ENCODE results near the gene DPEP2NB.
"Not testable (repeated sequence)": the region's sequence is repeated elsewhere in the genome, so short reads cannot be mapped to it uniquely, and the experiment has no call there.

Gene DPEP2NB

GRCh38 chr16:68030108-68030507 is 14.4 kb upstream of the DPEP2NB start:
- not testable (repeated sequence) for H3K27ac Mint-ChIP-seq, H3K27me3 Mint-ChIP-seq, H3K9me3 Mint-ChIP-seq, H3K4me3 Mint-ChIP-seq
- peaks cover 35% of the 10 kb centered on the region for H3K36me3 Mint-ChIP-seq (ENCODE audit: low read depth)
- peaks cover 14% of the 10 kb centered on the region for H3K4me1 Mint-ChIP-seq (ENCODE audit: low read depth)

GRCh38 chr16:68028996-68029395 is 13.3 kb upstream of the DPEP2NB start:
- no peak overlapping the region for H3K4me3 Mint-ChIP-seq
- H3K9me3 Mint-ChIP-seq = no peaks in the 10 kb centered on the region
- H3K27ac Mint-ChIP-seq = no peak overlapping the region
- peaks cover 22% of the 10 kb centered on the region for H3K4me1 Mint-ChIP-seq (ENCODE audit: low read depth)
- no peaks in the 10 kb centered on the region for H3K27me3 Mint-ChIP-seq
- peaks cover 36% of the 10 kb centered on the region for H3K36me3 Mint-ChIP-seq (ENCODE audit: low read depth)

GRCh38 chr16:68022728-68023537 is 7.2 kb upstream of the DPEP2NB start, which contains the start of the genes DDX28 and DUS2:
Gene DDX28, minus strand, starts transcription at chr16:68023232. Its CDS starts 30 bp downstream, at chr16:68023202.
Gene DUS2, plus strand, starts transcription at chr16:68023284. Its CDS starts 14,740 bp downstream, at chr16:68038024.
- Mint-ChIP-seq H3K36me3 (ENCODE audit: low read depth) (peaks cover 46% of the 10 kb centered on the region), H3K27me3 (peaks cover 3% of the 10 kb centered on the region), H3K9me3 (no peaks in the 10 kb centered on the region), H3K4me3 (peak within 1 kb of the TSS; percentile 99), H3K4me1 (ENCODE audit: low read depth) (peaks cover 40% of the 10 kb centered on the region), H3K27ac (peak within 1 kb of the TSS; percentile 100)

GRCh38 chr16:68022278-68022727 is 6.6 kb upstream of the DPEP2NB start:
- H3K27ac Mint-ChIP-seq = peak overlapping the region; percentile 100
- peaks cover 40% of the 10 kb centered on the region for H3K4me1 Mint-ChIP-seq (ENCODE audit: low read depth)
- peak overlapping the region; percentile 99 for H3K4me3 Mint-ChIP-seq
- H3K9me3 Mint-ChIP-seq = no peaks in the 10 kb centered on the region
- peaks cover 40% of the 10 kb centered on the region for H3K36me3 Mint-ChIP-seq (ENCODE audit: low read depth)
- H3K27me3 Mint-ChIP-seq = peaks cover 3% of the 10 kb centered on the region

- peaks cover 35% of the 10 kb centered on the region for H3K36me3 Mint-ChIP-seq (ENCODE audit: low read depth)
- peaks cover 3% of the 10 kb centered on the region for H3K27me3 Mint-ChIP-seq
- H3K4me3 Mint-ChIP-seq = peak overlapping the region; percentile 99
- H3K9me3 Mint-ChIP-seq = no peaks in the 10 kb centered on the region
- H3K4me1 Mint-ChIP-seq (ENCODE audit: low read depth) = peaks cover 40% of the 10 kb centered on the region
- H3K27ac Mint-ChIP-seq = peak overlapping the region; percentile 100
Observed at GRCh38 chr16:68021490-68021889, 5.8 kb upstream of the DPEP2NB start.

- Mint-ChIP-seq H3K36me3 (ENCODE audit: low read depth) (peaks cover 21% of the 10 kb centered on the region), H3K4me3 (no peak overlapping the region), H3K27me3 (peaks cover 3% of the 10 kb centered on the region), H3K4me1 (ENCODE audit: low read depth) (peaks cover 27% of the 10 kb centered on the region), H3K27ac (no peak overlapping the region), H3K9me3 (no peaks in the 10 kb centered on the region)
Observed at GRCh38 chr16:68019167-68019680, 3.5 kb upstream of the DPEP2NB start.

- Mint-ChIP-seq H3K4me3 (no peak overlapping the region), H3K9me3 (no peaks in the 10 kb centered on the region), H3K36me3 (ENCODE audit: low read depth) (no peaks in the 10 kb centered on the region), H3K27ac (no peak overlapping the region), H3K27me3 (no peaks in the 10 kb centered on the region), H3K4me1 (ENCODE audit: low read depth) (peaks cover 10% of the 10 kb centered on the region)
Observed at GRCh38 chr16:68013440-68013839, 2.3 kb downstream of the DPEP2NB start.

- H3K4me1 Mint-ChIP-seq (ENCODE audit: low read depth) = peaks cover 31% of the 10 kb centered on the region
- not testable (repeated sequence) for H3K4me3 Mint-ChIP-seq; H3K27me3 Mint-ChIP-seq; H3K36me3 Mint-ChIP-seq (ENCODE audit: low read depth); H3K27ac Mint-ChIP-seq; H3K9me3 Mint-ChIP-seq
Observed at GRCh38 chr16:68009872-68010271, 5.8 kb downstream of the DPEP2NB start.

- H3K4me3 Mint-ChIP-seq = no peak overlapping the region
- H3K27me3 Mint-ChIP-seq = no peaks in the 10 kb centered on the region
- no peak overlapping the region for H3K27ac Mint-ChIP-seq
- H3K9me3 Mint-ChIP-seq = no peaks in the 10 kb centered on the region
- no peaks in the 10 kb centered on the region for H3K36me3 Mint-ChIP-seq (ENCODE audit: low read depth)
- peaks cover 33% of the 10 kb centered on the region for H3K4me1 Mint-ChIP-seq (ENCODE audit: low read depth)
Observed at GRCh38 chr16:68009157-68009735, 6.5 kb downstream of the DPEP2NB start.

GRCh38 chr16:68005786-68006286 is 9.9 kb downstream of the DPEP2NB start:
- H3K4me1 Mint-ChIP-seq (ENCODE audit: low read depth) = peaks cover 23% of the 10 kb centered on the region
- H3K27ac Mint-ChIP-seq = peak overlapping the region; percentile 88
- H3K36me3 Mint-ChIP-seq (ENCODE audit: low read depth) = no peaks in the 10 kb centered on the region
- no peak overlapping the region for H3K4me3 Mint-ChIP-seq
- no peaks in the 10 kb centered on the region for H3K9me3 Mint-ChIP-seq
- no peaks in the 10 kb centered on the region for H3K27me3 Mint-ChIP-seq

GRCh38 chr16:68005211-68005610 is 10.5 kb downstream of the DPEP2NB start:
- Mint-ChIP-seq H3K36me3 (ENCODE audit: low read depth) (no peaks in the 10 kb centered on the region), H3K27me3 (no peaks in the 10 kb centered on the region), H3K4me3 (no peak overlapping the region), H3K9me3 (no peaks in the 10 kb centered on the region), H3K27ac (peak overlapping the region; percentile 88), H3K4me1 (ENCODE audit: low read depth) (peaks cover 30% of the 10 kb centered on the region)

- Mint-ChIP-seq H3K27me3 (no peaks in the 10 kb centered on the region), H3K36me3 (ENCODE audit: low read depth) (no peaks in the 10 kb centered on the region), H3K4me1 (ENCODE audit: low read depth) (peaks cover 44% of the 10 kb centered on the region), H3K27ac (no peak overlapping the region), H3K4me3 (no peak overlapping the region), H3K9me3 (no peaks in the 10 kb centered on the region)
Observed at GRCh38 chr16:68003031-68003430, 12.7 kb downstream of the DPEP2NB start.

GRCh38 chr16:68000450-68000849 is 15.3 kb downstream of the DPEP2NB start:
- Mint-ChIP-seq H3K4me1 (ENCODE audit: low read depth) (peaks cover 51% of the 10 kb centered on the region), H3K9me3 (no peaks in the 10 kb centered on the region), H3K27ac (peak overlapping the region; percentile 55), H3K4me3 (peak overlapping the region; percentile 19), H3K27me3 (no peaks in the 10 kb centered on the region), H3K36me3 (ENCODE audit: low read depth) (no peaks in the 10 kb centered on the region)

GRCh38 chr16:67999985-68000384 is 15.7 kb downstream of the DPEP2NB start:
- Mint-ChIP-seq H3K4me3 (peak overlapping the region; percentile 75), H3K27me3 (no peaks in the 10 kb centered on the region), H3K4me1 (ENCODE audit: low read depth) (peaks cover 51% of the 10 kb centered on the region), H3K36me3 (ENCODE audit: low read depth) (no peaks in the 10 kb centered on the region), H3K9me3 (no peaks in the 10 kb centered on the region), H3K27ac (peak overlapping the region; percentile 70)
